Dedifferentiated amniotic fluid mesenchymal stem cell (primary cell): ENCODE data around the gene SYNPO.

ENCODE experiments used
- DNase-seq: peaks from one replicate; pipeline ENCODE4 v3.0.0-alpha.2; 2016; ENCODE audit errors: extremely low spot score

Gene SYNPO

DNA sequence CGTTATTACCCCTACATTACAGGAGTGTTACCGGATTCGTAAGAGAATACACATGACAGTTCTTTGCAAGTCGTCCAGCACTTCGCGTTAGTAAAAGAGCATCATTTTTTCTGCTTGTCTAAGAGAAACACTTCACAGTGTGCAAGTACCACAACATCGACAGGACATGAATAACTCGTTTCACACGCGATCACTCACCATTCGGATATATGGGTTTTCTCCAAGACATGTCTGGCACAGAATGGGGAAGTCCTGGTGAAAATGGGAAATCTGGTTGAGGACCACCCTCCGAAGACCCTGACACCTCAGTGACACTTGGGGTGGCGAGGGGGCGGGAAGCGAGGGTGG lies 59.8 kb downstream of the SYNPO start:
- DNase-seq = peak; percentile 17

DNA sequence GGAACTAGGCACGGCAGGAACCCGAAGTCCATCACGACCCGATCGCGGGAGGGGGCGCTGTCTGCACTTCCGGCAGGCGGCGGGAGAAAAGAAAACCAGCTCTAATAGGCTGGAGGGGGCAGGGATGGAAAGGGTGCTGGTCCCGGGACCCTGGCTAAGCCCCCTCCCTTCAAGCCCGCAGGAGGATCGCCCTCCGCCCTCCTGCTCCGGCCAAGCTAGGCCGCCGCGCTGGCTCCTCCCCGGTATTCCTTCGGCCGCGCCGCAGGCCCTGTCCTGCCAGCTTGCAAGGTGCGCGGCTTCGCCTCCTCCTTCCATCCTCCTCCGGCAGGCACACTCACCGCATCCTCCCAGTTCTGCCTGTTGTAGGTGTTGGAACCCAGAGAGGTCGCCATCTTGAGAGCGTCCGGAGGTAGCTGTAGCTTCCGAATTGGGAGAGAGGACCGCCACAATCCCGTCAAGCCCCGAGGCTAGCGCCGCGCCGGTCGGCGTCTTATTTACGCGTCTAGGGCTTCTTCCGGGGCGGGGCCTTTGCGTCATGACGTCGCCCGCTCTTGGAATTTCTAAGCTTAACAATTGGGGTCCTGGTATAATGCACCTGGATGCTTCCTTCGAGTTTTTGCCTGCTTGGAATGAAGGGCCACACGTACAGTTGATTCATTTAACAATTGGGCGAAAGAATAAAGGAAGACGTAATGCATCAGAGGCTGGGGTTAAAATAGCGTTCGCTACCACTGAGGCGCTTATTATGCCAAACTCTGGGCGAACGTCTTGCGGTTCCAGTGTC lies 60.3 kb downstream of the SYNPO start, which contains the start of gene RBM22:
RBM22 (minus strand) TSS at position 469 of the 784 bp plus-strand sequence; CDS start at position 392, 77 bp downstream.
- DNase-seq = peak; percentile 85

DNA sequence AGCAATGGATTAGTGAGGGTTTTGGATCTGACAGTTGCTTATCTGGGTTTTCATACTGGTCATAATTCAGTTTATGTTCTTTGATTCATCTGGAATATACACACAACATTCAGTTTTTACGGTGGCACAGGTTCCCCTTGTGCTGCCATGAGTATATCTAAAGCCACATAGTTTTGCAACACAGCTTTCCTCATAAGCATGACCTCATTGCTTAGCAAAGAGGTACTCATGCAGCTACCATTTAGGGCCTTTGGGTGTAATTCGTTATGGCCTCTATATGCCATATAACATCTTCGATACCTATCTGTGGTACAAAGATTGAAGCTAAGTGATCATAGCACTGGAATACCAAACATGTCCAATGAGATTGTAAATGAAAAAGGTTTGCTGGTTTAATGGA lies 63.3 kb downstream of the SYNPO start:
- DNase-seq = no peak

DNA sequence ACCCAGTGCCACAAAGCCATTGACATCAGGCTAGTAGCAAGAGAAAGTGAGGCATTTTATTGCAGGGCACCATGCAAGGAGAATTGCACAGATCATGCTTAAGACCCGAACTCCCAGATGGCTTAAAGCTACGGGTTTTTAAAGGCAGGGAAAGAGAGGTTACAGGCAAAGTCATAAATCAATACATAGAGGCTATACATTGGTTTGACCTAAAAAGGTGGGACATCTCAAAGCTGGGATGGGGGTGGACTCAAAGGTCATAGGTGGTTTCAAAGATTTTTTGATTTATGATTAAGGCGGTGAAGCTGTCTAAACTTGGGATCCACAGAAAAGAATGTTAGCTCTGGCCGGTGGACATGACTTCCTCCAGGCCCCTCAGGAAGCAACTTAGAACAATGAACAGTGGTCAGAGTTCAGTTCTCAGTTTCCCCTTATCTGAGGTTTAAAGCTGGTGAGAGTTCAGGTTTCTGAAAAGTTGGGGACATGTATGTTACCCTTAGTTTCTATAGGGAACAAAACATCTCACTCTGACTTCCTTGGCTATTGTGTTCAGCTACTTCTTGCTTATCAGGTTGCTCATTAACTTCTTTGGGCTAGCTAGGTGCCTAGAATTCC lies 66.4 kb downstream of the SYNPO start:
- no peak for DNase-seq
